HG03520 (cell line): ENCODE measurements around the gene OR1E2.
"Not testable (repeated sequence)": the region's sequence is repeated elsewhere in the genome, so short reads cannot be mapped to it uniquely, and the experiment has no call there.

Experiments used
- ATAC-seq: cut with Tn5 transposase; IDR thresholded peaks from one replicate; pipeline ENCODE4 v1.9.1; 2021; ENCODE audit warnings: mild to moderate bottlenecking, moderate library complexity; ENCODE audit not compliant: unreplicated experiment

Gene OR1E2

GRCh38 chr17:3398310-3398709 is 35.3 kb downstream of the OR1E2 start, which contains the start of gene OR1E1:
Gene OR1E1 (minus strand): TSS chr17:3398410. CDS start chr17:3398410, 0 bp downstream.
- no peak for ATAC-seq

DNA sequence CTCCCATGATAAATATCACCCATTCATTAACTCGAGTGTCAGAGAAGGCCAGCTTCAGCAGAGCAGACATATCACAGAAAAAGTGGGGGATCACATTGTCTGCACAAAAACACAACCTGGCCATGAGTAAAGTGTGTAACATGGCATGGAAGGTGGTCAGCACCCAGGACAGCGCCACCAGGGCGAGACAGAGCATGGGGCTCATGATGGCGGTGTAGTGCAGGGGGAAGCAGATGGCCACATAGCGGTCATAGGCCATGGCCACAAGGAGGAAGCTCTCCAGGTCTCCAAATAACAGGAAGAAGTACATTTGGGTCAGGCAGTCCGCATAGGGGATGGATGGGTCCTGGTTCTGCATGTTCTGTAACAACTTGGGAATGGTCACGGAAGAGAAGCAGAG is 35.8 kb downstream of the OR1E2 start:
- ATAC-seq: not testable (repeated sequence)

DNA sequence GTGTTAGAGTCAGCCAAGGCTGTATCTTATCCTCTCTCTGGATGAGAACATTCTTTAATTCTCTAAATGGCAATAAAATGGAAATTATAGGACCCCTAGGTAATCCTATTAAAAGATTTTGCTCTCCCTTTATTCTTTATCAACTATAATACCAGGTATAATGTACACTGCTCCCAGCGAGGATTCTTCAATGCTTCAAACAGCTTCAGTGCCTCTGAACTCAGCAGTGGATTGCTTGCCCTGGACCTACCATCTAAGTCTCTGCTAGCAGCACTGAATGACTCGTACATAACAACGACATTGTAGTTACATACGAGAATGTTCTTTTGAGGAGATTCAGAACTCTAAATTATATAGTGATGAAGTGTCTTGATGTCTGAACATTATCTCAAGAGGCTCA is 43.9 kb downstream of the OR1E2 start:
- no peak for ATAC-seq

DNA sequence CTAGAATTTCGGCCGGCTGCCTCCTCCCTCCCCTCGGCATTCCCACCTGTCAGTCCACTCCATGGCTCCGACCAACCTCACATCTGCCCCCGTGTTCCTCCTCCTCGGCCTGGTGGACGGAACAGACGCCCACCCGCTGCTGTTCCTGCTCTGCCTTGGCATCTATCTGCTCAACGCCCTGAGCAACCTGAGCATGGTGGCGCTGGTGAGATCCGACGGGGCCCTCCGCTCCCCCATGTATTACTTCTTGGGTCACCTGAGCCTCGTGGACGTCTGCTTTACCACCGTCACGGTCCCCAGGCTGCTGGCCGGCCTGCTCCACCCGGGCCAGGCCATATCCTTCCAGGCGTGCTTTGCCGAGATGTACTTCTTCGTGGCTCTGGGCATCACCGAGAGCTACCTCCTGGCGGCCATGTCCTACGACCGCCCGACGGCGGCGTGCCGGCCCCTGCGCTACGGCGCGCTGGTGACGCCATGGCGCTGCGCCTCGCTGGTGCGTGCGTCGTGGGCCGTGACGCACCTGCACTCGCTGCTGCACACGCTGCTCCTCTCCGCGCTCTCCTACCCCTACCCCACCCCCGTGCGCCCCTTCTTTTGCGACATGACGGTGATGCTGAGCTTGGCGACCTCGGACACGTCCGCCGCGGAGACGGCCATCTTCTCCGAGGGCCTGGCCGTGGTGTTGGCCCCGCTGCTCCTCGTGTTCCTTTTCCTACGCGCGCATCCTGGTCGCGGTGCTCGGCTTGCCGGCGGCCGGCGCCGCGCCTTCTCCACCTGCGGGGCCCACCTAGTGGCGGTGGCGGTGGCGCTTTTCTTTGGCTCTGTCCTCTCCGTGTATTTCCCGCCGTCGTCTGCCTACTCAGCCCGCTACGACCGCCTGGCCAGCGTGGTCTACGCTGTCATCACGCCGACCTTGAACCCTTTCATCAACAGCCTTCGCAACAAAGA is 47.5 kb downstream of the OR1E2 start, which contains the start of gene OR3A2:
Gene OR3A2, minus strand, starts transcription at position 440 of the 948 bp plus-strand sequence.
- ATAC-seq: no peak
